ENCODE measurements around the gene ARHGAP15.

The ARHGAP15 gene

GRCh38 chr2:143466391-143466790, 337.2 kb downstream of the ARHGAP15 start:
- FAIRE-seq: no peak

GRCh38 chr2:143467011-143467410, 337.8 kb downstream of the ARHGAP15 start:
- FAIRE-seq: no peak

GRCh38 chr2:143468341-143468888, 339.2 kb downstream of the ARHGAP15 start:
- no peak for FAIRE-seq

- no peak for FAIRE-seq
Measured at GRCh38 chr2:143469323-143469722, 340.1 kb downstream of the ARHGAP15 start.

- FAIRE-seq: no peak
Measured at GRCh38 chr2:143471550-143471949, 342.3 kb downstream of the ARHGAP15 start.

GRCh38 chr2:143473216-143473615, 344.0 kb downstream of the ARHGAP15 start:
- no peak for FAIRE-seq

GRCh38 chr2:143473820-143474219, 344.6 kb downstream of the ARHGAP15 start:
- no peak for FAIRE-seq

- FAIRE-seq: no peak
Measured at GRCh38 chr2:143474586-143474985, 345.4 kb downstream of the ARHGAP15 start.

- FAIRE-seq: no peak
Measured at GRCh38 chr2:143475041-143475776, 346.0 kb downstream of the ARHGAP15 start.

- FAIRE-seq: no peak
Measured at GRCh38 chr2:143476336-143477087, 347.3 kb downstream of the ARHGAP15 start.

GRCh38 chr2:143477714-143478443, 348.7 kb downstream of the ARHGAP15 start:
- no peak for FAIRE-seq

- no peak for FAIRE-seq
Measured at GRCh38 chr2:143480086-143480485, 350.9 kb downstream of the ARHGAP15 start.

- FAIRE-seq: no peak
Measured at GRCh38 chr2:143480601-143481236, 351.5 kb downstream of the ARHGAP15 start.

GRCh38 chr2:143481237-143481623, 352.0 kb downstream of the ARHGAP15 start:
- no peak for FAIRE-seq

GRCh38 chr2:143481733-143482132, 352.5 kb downstream of the ARHGAP15 start:
- no peak for FAIRE-seq

- no peak for FAIRE-seq
Measured at GRCh38 chr2:143482316-143482715, 353.1 kb downstream of the ARHGAP15 start.

- no peak for FAIRE-seq
Measured at GRCh38 chr2:143482771-143483170, 353.6 kb downstream of the ARHGAP15 start.

GRCh38 chr2:143486976-143487375, 357.8 kb downstream of the ARHGAP15 start:
- no peak for FAIRE-seq

- no peak for FAIRE-seq
Measured at GRCh38 chr2:143489145-143489544, 359.9 kb downstream of the ARHGAP15 start.

GRCh38 chr2:143491131-143491530, 361.9 kb downstream of the ARHGAP15 start:
- no peak for FAIRE-seq

GRCh38 chr2:143493339-143493738, 364.1 kb downstream of the ARHGAP15 start:
- no peak for FAIRE-seq

- no peak for FAIRE-seq
Measured at GRCh38 chr2:143497726-143498125, 368.5 kb downstream of the ARHGAP15 start.

GRCh38 chr2:143498496-143498895, 369.3 kb downstream of the ARHGAP15 start:
- no peak for FAIRE-seq

Data from G401.6 (cell line).